NB4 (cell line): ENCODE results near the gene FAXDC2.
"Not testable (repeated sequence)": the region's sequence is repeated elsewhere in the genome, so short reads cannot be mapped to it uniquely, and the experiment has no call there.

Source experiments
- DNase-seq: peaks from one replicate; pipeline ENCODE4 v3.0.0; 2010; ENCODE audit warnings: low read depth
- H3K4me3 ChIP-seq: one replicate; pipeline ENCODE4 v1.5.1; 2011; ENCODE audit warnings: mild to moderate bottlenecking, low read depth, low read length, moderate library complexity
- CTCF ChIP-seq: IDR thresholded peaks from one replicate; pipeline ENCODE4 v1.5.1; 2012; ENCODE audit warnings: low read depth, low read length
- MAX ChIP-seq: IDR thresholded peaks from 2 replicates; pipeline ENCODE4 v1.6.1; 2011; ENCODE audit warnings: low read depth, low read length
- MYC ChIP-seq: IDR thresholded peaks from 2 replicates; pipeline ENCODE4 v1.6.1; 2011; ENCODE audit warnings: low read depth, low read length
- POLR2A ChIP-seq: IDR thresholded peaks from 2 replicates; pipeline ENCODE4 v1.6.1; 2011; ENCODE audit warnings: mild to moderate bottlenecking; ENCODE audit not compliant: insufficient read length; ENCODE audit errors: extremely low read depth

FAXDC2 gene

GRCh38 chr5:154823605-154824004 lies 26.8 kb downstream of the FAXDC2 start:
- no peak for DNase-seq
- TF ChIP-seq MAX = no peak
- TF ChIP-seq MYC = no peak
- no peak for TF ChIP-seq POLR2A
- no peak for TF ChIP-seq CTCF
- H3K4me3 ChIP-seq = no peak overlapping the region

- DNase-seq, H3K4me3 ChIP-seq: not testable (repeated sequence)
These were observed 27.5 kb downstream of the FAXDC2 start for GRCh38 chr5:154822896-154823295.

- DNase-seq = no peak
- no peak overlapping the region for H3K4me3 ChIP-seq
- no peak for TF ChIP-seq MAX
- no peak for TF ChIP-seq MYC
- TF ChIP-seq POLR2A = no peak
- no peak for TF ChIP-seq CTCF
These were observed 30.0 kb downstream of the FAXDC2 start for GRCh38 chr5:154820383-154820782.

- no peak for DNase-seq
- no peak overlapping the region for H3K4me3 ChIP-seq
- TF ChIP-seq MAX (no peak), CTCF (no peak), POLR2A (no peak), MYC (no peak)
These were observed 30.9 kb downstream of the FAXDC2 start for GRCh38 chr5:154819546-154819945.

GRCh38 chr5:154818471-154819116 lies 31.8 kb downstream of the FAXDC2 start:
- no peak for DNase-seq
- H3K4me3 ChIP-seq = no peak overlapping the region
- TF ChIP-seq CTCF (no peak), MAX (no peak), MYC (no peak), POLR2A (no peak)

- DNase-seq = no peak
- TF ChIP-seq MYC (no peak), MAX (no peak)
- H3K4me3 ChIP-seq = no peak overlapping the region
These were observed 32.6 kb downstream of the FAXDC2 start for GRCh38 chr5:154817815-154818214.

GRCh38 chr5:154816891-154817492 lies 33.4 kb downstream of the FAXDC2 start:
- H3K4me3 ChIP-seq = no peak overlapping the region
- no peak for DNase-seq
- no peak for TF ChIP-seq MAX
- no peak for TF ChIP-seq POLR2A
- no peak for TF ChIP-seq CTCF
- no peak for TF ChIP-seq MYC
